MCF 10A (cell line): ENCODE data around the gene TRPM3. TPM values are rescaled to one million over a fixed set of nuclear protein-coding genes. Genes with fewer than 3 reads are reported as not detected.

Experiments used
- BruUV-seq: library from RNA; stranded (reverse); fragments of 400-500 nt; replicated peaks from 2 replicates; lab custom pipeline; 2021; lab: Mats Ljungman, UMichigan
- CTCF ChIA-PET: fragments of 300-600 bp; sonication (Branson Sonifier 250); formaldehyde crosslinking; extraction: SDS; loops from one replicate; lab custom pipeline; 2021; ENCODE audit warnings: antibody characterized with exemption, inconsistent platforms; lab: Yijun Ruan, JAX
- POLR2A ChIA-PET: fragments of 300-600, 350-650 bp; sonication (Branson Sonifier 250); formaldehyde crosslinking; extraction: SDS; loops from one replicate; lab custom pipeline; 2020; ENCODE audit warnings: antibody characterized with exemption, inconsistent platforms; lab: Yijun Ruan, JAX
- DNase-seq: peaks from one replicate; pipeline ENCODE4 v3.0.0-alpha.2; 2018; ENCODE audit not compliant: unreplicated experiment
- H3K27ac Mint-ChIP-seq: one replicate; pipeline ENCODE4 v1.8.0; 2022; ENCODE audit warnings: mild to moderate bottlenecking, low read depth, mixed read lengths; ENCODE audit not compliant: unreplicated experiment
- H3K27me3 Mint-ChIP-seq: one replicate; pipeline ENCODE4 v1.8.0; 2022; ENCODE audit warnings: mixed read lengths; ENCODE audit not compliant: insufficient read depth, unreplicated experiment
- H3K36me3 Mint-ChIP-seq: one replicate; pipeline ENCODE4 v1.8.0; 2022; ENCODE audit warnings: mild to moderate bottlenecking, moderate library complexity, mixed read lengths; ENCODE audit not compliant: insufficient read depth, unreplicated experiment
- H3K4me1 Mint-ChIP-seq: one replicate; pipeline ENCODE4 v1.8.0; 2022; ENCODE audit warnings: mixed read lengths; ENCODE audit not compliant: insufficient read depth, unreplicated experiment
- H3K4me3 Mint-ChIP-seq: one replicate; pipeline ENCODE4 v1.8.0; 2022; ENCODE audit warnings: mild to moderate bottlenecking, moderate library complexity, mixed read lengths; ENCODE audit not compliant: unreplicated experiment
- H3K9me3 Mint-ChIP-seq: one replicate; pipeline ENCODE4 v1.8.0; 2022; ENCODE audit warnings: mixed read lengths; ENCODE audit not compliant: unreplicated experiment
- CTCF ChIP-seq: fragments of 200-600 bp; IDR thresholded peaks from one replicate; pipeline ENCODE4 v1.8.0; 2022; ENCODE audit warnings: antibody characterized with exemption, mild to moderate bottlenecking; ENCODE audit not compliant: unreplicated experiment
- intact Hi-C: fragments of 100-400 bp; cut with micrococcal nuclease; formaldehyde crosslinking; loops from 2 replicates; pipeline ENCODE4 v1.14.1; 2022
- total RNA-seq: library from RNA; stranded (reverse); gene quantifications from 2 replicates; pipeline ENCODE4 v1.2.3, GENCODE V29; 2022

Gene TRPM3
- total RNA-seq, 1 experiment from 2014 or later: 0.44 TPM

GRCh38 chr9:71025728-71026127 is 95.7 kb downstream of the TRPM3 start:
- no peaks in the 10 kb centered on the region for H3K9me3 Mint-ChIP-seq
- CTCF ChIA-PET: interaction anchor here (0.7 to 1.3 kb wide), 2 partner anchors 24 to 386 kb away, joined by 3 to 4 read pairs; no protein-coding TSS in a partner anchor
- no peak for TF ChIP-seq CTCF
- no peaks in the 10 kb centered on the region for H3K36me3 Mint-ChIP-seq
- H3K4me3 Mint-ChIP-seq: no peak overlapping the region
- H3K27me3 Mint-ChIP-seq: peaks cover 72% of the 10 kb centered on the region
- no TSS peak for BruUV-seq
- H3K4me1 Mint-ChIP-seq: no peaks in the 10 kb centered on the region
- H3K27ac Mint-ChIP-seq: no peak overlapping the region
- no peak for DNase-seq
- POLR2A ChIA-PET: no interaction called here
- intact Hi-C loops: no loop called here

GRCh38 chr9:71025201-71025600 is 96.2 kb downstream of the TRPM3 start:
- H3K4me3 Mint-ChIP-seq: no peak overlapping the region
- no peak overlapping the region for H3K27ac Mint-ChIP-seq
- TF ChIP-seq CTCF: no peak
- BruUV-seq: no TSS peak
- H3K27me3 Mint-ChIP-seq: peaks cover 74% of the 10 kb centered on the region
- no peaks in the 10 kb centered on the region for H3K9me3 Mint-ChIP-seq
- no peaks in the 10 kb centered on the region for H3K4me1 Mint-ChIP-seq
- ChIA-PET CTCF (interaction anchor here (0.6 to 1.3 kb wide), 4 partner anchors 24 to 630 kb away, joined by 3 to 4 read pairs (median 3); no protein-coding TSS in a partner anchor), POLR2A (no interaction called here)
- intact Hi-C loops: no loop called here
- no peaks in the 10 kb centered on the region for H3K36me3 Mint-ChIP-seq
- no peak for DNase-seq

- Mint-ChIP-seq H3K27ac (no peak overlapping the region), H3K36me3 (no peaks in the 10 kb centered on the region), H3K4me3 (no peak overlapping the region), H3K27me3 (peaks cover 64% of the 10 kb centered on the region), H3K4me1 (no peaks in the 10 kb centered on the region), H3K9me3 (no peaks in the 10 kb centered on the region)
- no peak for DNase-seq
- CTCF ChIA-PET: no interaction called here
- intact Hi-C loops: no loop called here
- POLR2A ChIA-PET: no interaction called here
- BruUV-seq: no TSS peak
- no peak for TF ChIP-seq CTCF
Measured at GRCh38 chr9:71010258-71010657, 111.2 kb downstream of the TRPM3 start.

GRCh38 chr9:71005456-71005855 is 116.0 kb downstream of the TRPM3 start:
- H3K9me3 Mint-ChIP-seq: no peaks in the 10 kb centered on the region
- no peak overlapping the region for H3K4me3 Mint-ChIP-seq
- no peak for DNase-seq
- ChIA-PET POLR2A (interaction anchor here (0.7 kb wide), 1 partner anchor 9 kb away, joined by 3 read pairs; no protein-coding TSS in a partner anchor), CTCF (interaction anchor here (0.7 kb wide), 1 partner anchor 378 kb away, joined by 3 read pairs; no protein-coding TSS in a partner anchor)
- no TSS peak for BruUV-seq
- no peak for TF ChIP-seq CTCF
- intact Hi-C loops: no loop called here
- H3K27me3 Mint-ChIP-seq: peaks cover 30% of the 10 kb centered on the region
- no peaks in the 10 kb centered on the region for H3K4me1 Mint-ChIP-seq
- H3K36me3 Mint-ChIP-seq: no peaks in the 10 kb centered on the region
- H3K27ac Mint-ChIP-seq: no peak overlapping the region
